ENCODE data around the gene PPP6R1.

Gene PPP6R1

DNA sequence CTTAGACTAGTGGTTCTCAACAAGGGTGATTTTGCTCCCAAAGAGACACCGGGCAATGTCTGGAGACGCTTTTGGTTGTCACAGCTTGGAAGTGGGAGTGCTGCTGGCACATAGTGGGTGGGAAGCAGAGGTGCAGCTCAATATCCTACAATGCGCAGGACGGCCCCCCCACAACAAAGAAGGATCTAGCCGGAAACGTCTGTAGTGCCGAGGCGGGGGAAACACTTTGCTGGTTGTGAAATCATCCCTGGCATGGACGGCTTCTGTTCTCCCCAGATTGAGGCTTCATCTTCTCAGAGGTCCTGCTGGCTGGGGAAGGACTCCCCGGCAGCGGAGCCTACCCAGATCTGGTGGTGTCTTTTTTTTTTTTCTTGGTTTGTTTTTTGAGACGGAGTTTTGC, 65.3 kb downstream of the PPP6R1 start:
- no peaks in the 10 kb centered on the region for H3K4me1 ChIP-seq (ENCODE audit: low read depth, poor library complexity, severe bottlenecking)
- H3K9ac ChIP-seq = no peak overlapping the region
- H3K36me3 ChIP-seq (ENCODE audit: insufficient read depth) = no peaks in the 10 kb centered on the region
- no peak overlapping the region for H3K27ac ChIP-seq
- no peaks in the 10 kb centered on the region for H4K20me1 ChIP-seq (ENCODE audit: insufficient read depth)
- no peaks in the 10 kb centered on the region for H3K79me2 ChIP-seq (ENCODE audit: insufficient read depth, low read depth)
- TF ChIP-seq, protein P1, sequence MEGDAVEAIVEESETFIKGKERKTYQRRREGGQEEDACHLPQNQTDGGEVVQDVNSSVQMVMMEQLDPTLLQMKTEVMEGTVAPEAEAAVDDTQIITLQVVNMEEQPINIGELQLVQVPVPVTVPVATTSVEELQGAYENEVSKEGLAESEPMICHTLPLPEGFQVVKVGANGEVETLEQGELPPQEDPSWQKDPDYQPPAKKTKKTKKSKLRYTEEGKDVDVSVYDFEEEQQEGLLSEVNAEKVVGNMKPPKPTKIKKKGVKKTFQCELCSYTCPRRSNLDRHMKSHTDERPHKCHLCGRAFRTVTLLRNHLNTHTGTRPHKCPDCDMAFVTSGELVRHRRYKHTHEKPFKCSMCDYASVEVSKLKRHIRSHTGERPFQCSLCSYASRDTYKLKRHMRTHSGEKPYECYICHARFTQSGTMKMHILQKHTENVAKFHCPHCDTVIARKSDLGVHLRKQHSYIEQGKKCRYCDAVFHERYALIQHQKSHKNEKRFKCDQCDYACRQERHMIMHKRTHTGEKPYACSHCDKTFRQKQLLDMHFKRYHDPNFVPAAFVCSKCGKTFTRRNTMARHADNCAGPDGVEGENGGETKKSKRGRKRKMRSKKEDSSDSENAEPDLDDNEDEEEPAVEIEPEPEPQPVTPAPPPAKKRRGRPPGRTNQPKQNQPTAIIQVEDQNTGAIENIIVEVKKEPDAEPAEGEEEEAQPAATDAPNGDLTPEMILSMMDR (conservative IDR thresholded peaks at IDR 0.05; ENCODE audit: low read depth, low read length) = no peak
- H3K4me3 ChIP-seq (IDR thresholded peaks at IDR 0.05; ENCODE audit: insufficient read depth, low read depth, low read length) = no peak overlapping the region
- no peak overlapping the region for H3K4me2 ChIP-seq
- peaks cover 89% of the 10 kb centered on the region for H3K27me3 ChIP-seq (ENCODE audit: insufficient read depth, low read depth)
- H2AFZ ChIP-seq (ENCODE audit: low read depth) = no peak overlapping the region

DNA sequence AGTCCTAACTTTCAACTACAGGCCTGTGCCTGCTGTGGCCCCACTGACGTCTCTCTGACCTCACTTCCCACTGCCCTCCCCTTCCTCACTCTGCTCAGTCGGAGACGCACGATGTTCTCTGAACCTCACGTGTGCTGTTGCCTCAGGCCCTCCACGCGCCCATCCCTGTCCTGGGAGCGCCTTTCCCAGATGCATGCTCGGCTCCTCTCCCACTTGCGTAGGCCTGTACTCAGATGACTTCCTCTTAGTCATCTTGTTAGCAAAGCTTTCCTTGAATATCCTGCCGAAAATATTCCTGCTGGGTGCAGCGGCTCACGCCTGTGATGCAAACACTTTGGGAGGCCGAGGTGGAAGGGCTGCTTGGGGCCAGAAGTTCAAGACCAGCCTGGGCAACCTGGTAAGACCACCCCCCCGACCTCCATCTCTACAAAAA, 69.4 kb downstream of the PPP6R1 start:
- Histone ChIP-seq H3K4me3 (IDR thresholded peaks at IDR 0.05; ENCODE audit: insufficient read depth, low read depth, low read length) (no peak overlapping the region), H3K27ac (no peak overlapping the region), H3K36me3 (ENCODE audit: insufficient read depth) (no peaks in the 10 kb centered on the region), H3K27me3 (ENCODE audit: insufficient read depth, low read depth) (peaks cover 85% of the 10 kb centered on the region), H3K4me2 (no peak overlapping the region), H4K20me1 (ENCODE audit: insufficient read depth) (no peaks in the 10 kb centered on the region), H3K79me2 (ENCODE audit: insufficient read depth, low read depth) (no peaks in the 10 kb centered on the region), H3K9ac (no peak overlapping the region), H3K4me1 (ENCODE audit: low read depth, poor library complexity, severe bottlenecking) (no peaks in the 10 kb centered on the region), H2AFZ (ENCODE audit: low read depth) (no peak overlapping the region)
- TF ChIP-seq, protein P1 (conservative IDR thresholded peaks at IDR 0.05; ENCODE audit: low read depth, low read length) = no peak

DNA sequence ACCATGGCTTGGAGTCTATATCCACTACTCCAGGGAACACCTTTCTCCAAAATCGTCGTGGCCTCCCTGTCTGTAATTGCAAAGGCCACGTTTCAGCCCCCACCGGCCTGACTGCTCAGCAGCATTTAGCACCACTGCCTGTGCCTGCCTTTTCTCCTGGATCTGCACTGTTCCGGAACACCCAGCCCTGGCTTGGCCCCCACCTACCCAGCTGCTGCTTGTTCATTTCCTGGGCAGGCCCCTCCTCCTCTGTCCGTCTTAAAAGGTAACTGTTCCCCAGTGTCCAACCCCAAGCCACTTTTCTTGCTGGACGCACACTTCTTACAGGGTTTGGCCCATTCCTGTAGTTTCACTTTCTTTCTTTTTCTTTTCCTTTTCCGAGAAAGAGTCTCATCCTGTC, 70.2 kb downstream of the PPP6R1 start:
- Histone ChIP-seq H3K27me3 (ENCODE audit: insufficient read depth, low read depth) (peaks cover 84% of the 10 kb centered on the region), H3K4me1 (ENCODE audit: low read depth, poor library complexity, severe bottlenecking) (no peaks in the 10 kb centered on the region), H3K27ac (no peak overlapping the region), H3K36me3 (ENCODE audit: insufficient read depth) (no peaks in the 10 kb centered on the region), H4K20me1 (ENCODE audit: insufficient read depth) (no peaks in the 10 kb centered on the region), H3K79me2 (ENCODE audit: insufficient read depth, low read depth) (no peaks in the 10 kb centered on the region), H3K4me3 (IDR thresholded peaks at IDR 0.05; ENCODE audit: insufficient read depth, low read depth, low read length) (no peak overlapping the region), H3K9ac (no peak overlapping the region), H3K4me2 (no peak overlapping the region), H2AFZ (ENCODE audit: low read depth) (no peak overlapping the region)
- TF ChIP-seq, protein P1 (conservative IDR thresholded peaks at IDR 0.05; ENCODE audit: low read depth, low read length) = no peak

DNA sequence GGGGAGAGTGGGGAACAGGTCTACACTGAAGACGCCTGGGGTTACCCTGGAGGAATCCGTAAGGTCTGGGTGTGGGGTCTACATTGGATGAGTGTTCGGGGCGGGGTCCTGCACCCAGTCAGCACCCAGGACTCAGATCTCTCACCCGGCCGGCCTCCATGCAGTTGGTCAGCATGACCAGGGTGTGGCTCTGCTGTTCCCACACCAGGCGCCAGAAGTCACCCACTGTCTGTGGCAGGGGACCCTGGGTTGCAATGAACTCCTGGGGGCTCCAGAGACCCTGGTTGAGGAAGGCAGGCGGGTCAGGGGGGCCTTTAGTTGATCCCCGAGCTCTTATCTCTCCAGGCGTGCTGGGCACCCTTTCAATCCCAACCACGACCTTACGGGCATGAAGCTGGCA, 72.7 kb downstream of the PPP6R1 start:
- Histone ChIP-seq H3K4me1 (ENCODE audit: low read depth, poor library complexity, severe bottlenecking) (no peaks in the 10 kb centered on the region), H3K27me3 (ENCODE audit: insufficient read depth, low read depth) (peaks cover 90% of the 10 kb centered on the region), H4K20me1 (ENCODE audit: insufficient read depth) (no peaks in the 10 kb centered on the region), H2AFZ (ENCODE audit: low read depth) (no peak overlapping the region), H3K9ac (no peak overlapping the region), H3K79me2 (ENCODE audit: insufficient read depth, low read depth) (no peaks in the 10 kb centered on the region), H3K4me3 (IDR thresholded peaks at IDR 0.05; ENCODE audit: insufficient read depth, low read depth, low read length) (no peak overlapping the region), H3K4me2 (no peak overlapping the region), H3K27ac (no peak overlapping the region), H3K36me3 (ENCODE audit: insufficient read depth) (no peaks in the 10 kb centered on the region)
- TF ChIP-seq, protein P1 (conservative IDR thresholded peaks at IDR 0.05; ENCODE audit: low read depth, low read length) = no peak

Data from KMS-11 (cell line).